Measurements from ENCODE around the gene GINS2. TPM values are rescaled to one million over a fixed set of nuclear protein-coding genes. Genes with fewer than 3 reads are reported as not detected.

The GINS2 gene
- total RNA-seq, 3 donors from 2014 or later: 0.66 to 3.1 (median 1.1) TPM

DNA sequence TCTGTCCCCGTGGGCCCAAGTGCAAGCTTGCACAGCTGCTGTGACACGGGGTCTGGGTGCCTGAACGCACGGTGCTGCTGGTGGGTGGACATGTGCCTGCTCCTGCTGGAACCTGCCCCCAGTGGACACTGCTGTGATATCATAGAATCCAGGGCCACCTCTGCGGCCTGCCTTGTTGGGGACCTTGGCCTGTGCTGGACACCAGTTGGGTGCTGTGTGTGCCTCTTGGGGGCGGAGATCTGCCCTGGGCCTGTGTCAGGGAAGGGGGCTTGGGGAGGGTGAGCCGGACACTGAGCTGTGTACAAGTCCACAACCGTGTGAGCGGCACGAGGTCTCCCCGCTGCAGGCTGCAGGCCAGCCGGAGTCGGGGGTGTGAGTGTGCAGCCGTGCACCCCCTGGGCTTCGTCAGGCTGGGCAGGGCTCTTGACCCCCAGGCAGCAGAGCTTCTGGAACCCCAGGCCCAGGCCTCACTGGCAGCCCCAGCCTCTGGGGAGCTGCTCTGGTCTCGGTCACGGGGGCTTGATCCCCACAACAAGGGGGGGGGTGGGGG is 42.3 kb downstream of the GINS2 start:
- no peak for TF ChIP-seq POLR2A (IDR thresholded peaks at IDR 0.05)
- TF ChIP-seq, protein P1, sequence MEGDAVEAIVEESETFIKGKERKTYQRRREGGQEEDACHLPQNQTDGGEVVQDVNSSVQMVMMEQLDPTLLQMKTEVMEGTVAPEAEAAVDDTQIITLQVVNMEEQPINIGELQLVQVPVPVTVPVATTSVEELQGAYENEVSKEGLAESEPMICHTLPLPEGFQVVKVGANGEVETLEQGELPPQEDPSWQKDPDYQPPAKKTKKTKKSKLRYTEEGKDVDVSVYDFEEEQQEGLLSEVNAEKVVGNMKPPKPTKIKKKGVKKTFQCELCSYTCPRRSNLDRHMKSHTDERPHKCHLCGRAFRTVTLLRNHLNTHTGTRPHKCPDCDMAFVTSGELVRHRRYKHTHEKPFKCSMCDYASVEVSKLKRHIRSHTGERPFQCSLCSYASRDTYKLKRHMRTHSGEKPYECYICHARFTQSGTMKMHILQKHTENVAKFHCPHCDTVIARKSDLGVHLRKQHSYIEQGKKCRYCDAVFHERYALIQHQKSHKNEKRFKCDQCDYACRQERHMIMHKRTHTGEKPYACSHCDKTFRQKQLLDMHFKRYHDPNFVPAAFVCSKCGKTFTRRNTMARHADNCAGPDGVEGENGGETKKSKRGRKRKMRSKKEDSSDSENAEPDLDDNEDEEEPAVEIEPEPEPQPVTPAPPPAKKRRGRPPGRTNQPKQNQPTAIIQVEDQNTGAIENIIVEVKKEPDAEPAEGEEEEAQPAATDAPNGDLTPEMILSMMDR (IDR thresholded peaks at IDR 0.05): no peak
- TF ChIP-seq POLR2AphosphoS5 (IDR thresholded peaks at IDR 0.05): no peak

DNA sequence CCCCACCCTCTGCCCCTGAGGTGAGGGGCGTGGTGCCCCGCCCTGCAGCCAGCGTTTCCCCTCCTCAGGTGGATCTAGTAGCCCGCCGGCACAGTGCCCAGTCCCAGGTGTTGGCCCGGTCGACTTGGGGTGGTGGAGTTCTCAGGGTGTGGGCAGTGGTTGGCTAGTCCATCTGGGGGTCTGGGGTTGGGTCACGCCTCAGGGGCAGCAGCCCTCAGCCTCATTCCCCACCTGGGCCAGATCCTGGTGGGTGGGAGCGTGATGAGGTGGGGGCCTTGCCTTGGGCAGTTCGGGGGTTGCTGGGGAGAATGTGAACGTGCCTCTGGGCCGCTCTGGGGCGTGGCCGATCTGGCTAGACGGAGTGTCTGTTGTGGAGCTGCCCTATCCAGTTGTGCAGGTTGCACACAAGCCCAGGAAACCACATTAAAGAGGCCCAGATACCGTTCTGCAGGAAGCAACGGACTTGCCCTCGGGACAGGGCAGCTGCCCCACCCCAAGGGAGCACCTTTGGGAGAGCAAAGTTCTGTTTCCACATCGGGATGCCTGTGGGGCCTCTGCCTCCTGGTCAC is 43.6 kb downstream of the GINS2 start:
- Histone ChIP-seq H3K36me3 (no peaks in the 10 kb centered on the region), H3K4me3 (no peak overlapping the region), H3K9me3 (no peaks in the 10 kb centered on the region), H3K27ac (no peak overlapping the region), H3K4me1 (peaks cover 0 to 10% of the 10 kb centered on the region in 2 donors), H3K27me3 (no peaks in the 10 kb centered on the region)
- no peak for DNase-seq (ENCODE audit: low spot score in 2 of 2)
- intact Hi-C loops (cut with DNase I; ENCODE audit: low total_unique reads): no loop called here
- TF ChIP-seq POLR2AphosphoS5 (IDR thresholded peaks at IDR 0.05) (no peak), POLR2A (IDR thresholded peaks at IDR 0.05) (no peak)
- TF ChIP-seq, protein P1 (IDR thresholded peaks at IDR 0.05): no peak

More for the DNA sequence above, 42.3 kb downstream of the GINS2 start:
- Histone ChIP-seq H3K9me3 (no peaks in the 10 kb centered on the region), H3K4me3 (no peak overlapping the region), H3K4me1 (peaks cover 0 to 7% of the 10 kb centered on the region in 2 donors), H3K27me3 (no peaks in the 10 kb centered on the region), H3K27ac (no peak overlapping the region), H3K36me3 (no peaks in the 10 kb centered on the region)
- intact Hi-C loops (cut with DNase I; ENCODE audit: low total_unique reads): no loop called here
- no peak for DNase-seq (ENCODE audit: low spot score in 2 of 2)

DNA sequence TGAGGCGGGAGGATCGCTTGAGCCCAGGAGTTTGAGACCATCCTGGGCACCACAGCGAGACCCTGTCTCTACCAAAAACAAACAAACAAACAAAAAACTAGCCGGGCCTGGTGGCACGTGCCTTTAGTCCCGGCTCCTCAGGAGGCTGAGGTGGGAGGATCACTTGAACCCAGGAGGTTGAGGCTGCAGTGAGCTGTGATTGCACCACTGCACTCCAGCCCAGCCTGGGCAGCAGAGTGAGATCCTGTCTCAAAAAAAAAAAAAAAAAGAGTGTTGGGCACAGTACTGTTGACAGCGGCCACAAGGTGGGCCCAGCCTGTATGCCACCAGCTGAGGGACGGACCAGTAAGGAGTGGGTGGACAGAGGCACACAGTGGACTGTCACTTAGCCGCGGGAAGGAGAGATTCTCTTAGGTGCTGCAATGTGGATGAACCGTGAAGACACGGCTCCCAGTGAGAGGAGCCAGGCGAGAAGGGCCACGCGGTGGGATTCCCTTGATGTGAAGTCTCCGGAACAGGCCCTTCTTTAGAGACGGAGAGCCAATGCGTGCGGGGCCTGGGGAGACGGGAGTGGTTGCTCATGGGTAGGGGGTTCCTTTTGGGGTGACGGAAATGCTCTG is 44.6 kb downstream of the GINS2 start:
- intact Hi-C loops (cut with DNase I; ENCODE audit: low total_unique reads): no loop called here
- no peaks in the 10 kb centered on the region for H3K27me3 ChIP-seq
- no peak for DNase-seq (ENCODE audit: low spot score in 2 of 2)
- peaks cover 0 to 18% of the 10 kb centered on the region in 2 donors for H3K4me1 ChIP-seq
- no peak overlapping the region for H3K27ac ChIP-seq
- H3K9me3 ChIP-seq: no peaks in the 10 kb centered on the region
- no peak overlapping the region for H3K4me3 ChIP-seq
- TF ChIP-seq POLR2AphosphoS5 (IDR thresholded peaks at IDR 0.05): no peak
- TF ChIP-seq POLR2A (IDR thresholded peaks at IDR 0.05): no peak
- TF ChIP-seq, protein P1 (IDR thresholded peaks at IDR 0.05): no peak
- no peaks in the 10 kb centered on the region for H3K36me3 ChIP-seq

DNA sequence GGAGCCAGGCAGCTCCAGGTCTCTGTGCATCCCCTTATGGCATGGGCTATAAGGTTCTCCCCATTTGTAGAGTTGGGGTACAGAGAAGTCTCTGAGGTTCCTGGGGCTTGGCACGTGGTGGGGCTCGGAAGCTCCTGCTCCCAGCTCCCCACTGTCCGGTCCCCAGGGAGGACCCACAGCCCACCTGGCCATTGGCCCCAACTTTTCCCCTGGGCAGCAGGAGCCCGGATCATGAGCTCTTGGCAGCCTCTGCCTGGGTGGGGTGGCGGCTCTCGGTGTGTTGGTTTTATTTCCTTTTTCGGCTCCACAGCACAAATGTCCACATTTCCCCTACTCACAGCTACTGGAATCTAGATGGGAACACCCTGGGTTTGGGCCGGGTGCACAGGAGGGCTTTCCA is 45.1 kb downstream of the GINS2 start:
- intact Hi-C loops (cut with DNase I; ENCODE audit: low total_unique reads): no loop called here
- TF ChIP-seq POLR2A (IDR thresholded peaks at IDR 0.05) (no peak), POLR2AphosphoS5 (IDR thresholded peaks at IDR 0.05) (no peak)

DNA sequence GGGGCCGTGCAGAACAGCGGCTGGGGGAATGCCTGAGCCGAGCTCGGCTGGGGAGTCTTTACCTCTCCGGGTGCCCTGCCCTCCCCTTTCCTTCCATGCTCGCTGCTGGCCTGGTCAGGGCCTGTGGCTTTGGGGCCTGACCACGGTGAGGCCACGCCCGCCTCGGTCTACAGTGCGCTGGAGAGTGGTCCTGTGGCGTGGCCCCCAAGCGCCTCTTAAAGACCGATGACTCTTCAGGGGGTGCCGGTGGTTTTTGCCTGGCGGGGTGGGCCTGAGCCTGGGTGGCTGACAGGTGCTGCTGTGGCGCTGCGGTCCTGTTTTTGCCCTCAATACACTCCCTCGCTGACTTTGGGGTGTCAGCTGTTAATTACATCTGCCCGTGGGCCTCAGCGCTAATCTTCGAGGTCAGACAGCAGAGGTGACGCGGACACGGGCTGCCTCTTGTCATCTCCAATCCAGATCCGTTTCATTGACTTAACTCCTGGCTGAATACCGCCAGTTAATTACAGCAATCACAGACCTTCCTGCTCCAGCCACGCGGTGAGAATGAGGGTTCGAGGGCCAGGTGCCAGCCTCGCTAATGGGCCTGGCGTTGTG is 45.9 kb downstream of the GINS2 start:
- Histone ChIP-seq H3K9me3 (no peaks in the 10 kb centered on the region), H3K4me1 (peaks cover 0 to 19% of the 10 kb centered on the region in 2 donors), H3K36me3 (no peaks in the 10 kb centered on the region), H3K4me3 (no peak overlapping the region), H3K27ac (no peak overlapping the region), H3K27me3 (no peaks in the 10 kb centered on the region)
- TF ChIP-seq POLR2A (IDR thresholded peaks at IDR 0.05) (no peak), POLR2AphosphoS5 (IDR thresholded peaks at IDR 0.05) (no peak)
- TF ChIP-seq, protein P1 (IDR thresholded peaks at IDR 0.05): no peak
- intact Hi-C loops (cut with DNase I; ENCODE audit: low total_unique reads): no loop called here
- no peak for DNase-seq (ENCODE audit: low spot score in 2 of 2)

More for the DNA sequence above, 45.1 kb downstream of the GINS2 start:
- Histone ChIP-seq H3K9me3 (no peaks in the 10 kb centered on the region), H3K4me1 (peaks cover 0 to 19% of the 10 kb centered on the region in 2 donors), H3K27ac (no peak overlapping the region), H3K4me3 (no peak overlapping the region), H3K36me3 (no peaks in the 10 kb centered on the region), H3K27me3 (no peaks in the 10 kb centered on the region)
- no peak for DNase-seq (ENCODE audit: low spot score in 2 of 2)

Measured in breast epithelium (tissue), 4 donors.